Left lobe of liver (tissue), 2 donors: ENCODE data around the gene CSDE1. TPM values are rescaled to one million over a fixed set of nuclear protein-coding genes. Genes with fewer than 3 reads are reported as not detected.
A peak's percentile ranks its signal among the peaks of the same experiment; 100 is the strongest.

Source experiments
- ATAC-seq: fragments of 200-7000 bp; cut with Tn5 transposase; one replicate; pipeline ENCODE4 v1.9.1; 2020; ENCODE audit warnings: mild to moderate bottlenecking, moderate library complexity
- DNase-seq: peaks from one replicate; pipeline ENCODE4 v3.0.0-alpha.2; 2020; ENCODE audit warnings: low spot score
- total RNA-seq: library from RNA; stranded (reverse); gene quantifications from one replicate; pipeline ENCODE4 v1.2.1, GENCODE V29; 2021
- donor health status: DM: no; HTN: no; CAD: no; lungs with moderate emphysema.
- donor health status: DM: no; HTN: yes; CAD: no.

The CSDE1 gene
- total RNA-seq, 1 donor from 2014 or later: 218 TPM

DNA sequence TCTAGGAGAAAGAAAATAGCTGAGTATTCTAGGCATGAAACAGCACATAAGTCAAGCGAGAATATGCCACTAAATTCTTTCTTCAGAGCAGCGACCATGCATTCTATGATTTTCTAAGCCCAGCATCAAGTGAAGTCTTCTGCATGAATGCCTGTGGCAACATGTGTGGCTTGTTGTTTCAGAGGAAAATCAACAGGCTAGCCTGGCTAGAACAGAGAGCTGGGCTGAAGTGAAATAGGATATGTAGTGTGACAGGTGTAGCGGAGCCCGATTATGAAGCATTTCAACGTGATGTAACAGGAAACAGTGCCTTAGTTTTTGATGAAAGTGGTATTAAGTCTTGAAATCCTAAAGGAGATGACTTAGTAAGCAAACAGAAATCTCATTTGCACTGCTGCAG is 7.0 kb downstream of the CSDE1 start:
- ATAC-seq: no peak
- DNase-seq: no peak

DNA sequence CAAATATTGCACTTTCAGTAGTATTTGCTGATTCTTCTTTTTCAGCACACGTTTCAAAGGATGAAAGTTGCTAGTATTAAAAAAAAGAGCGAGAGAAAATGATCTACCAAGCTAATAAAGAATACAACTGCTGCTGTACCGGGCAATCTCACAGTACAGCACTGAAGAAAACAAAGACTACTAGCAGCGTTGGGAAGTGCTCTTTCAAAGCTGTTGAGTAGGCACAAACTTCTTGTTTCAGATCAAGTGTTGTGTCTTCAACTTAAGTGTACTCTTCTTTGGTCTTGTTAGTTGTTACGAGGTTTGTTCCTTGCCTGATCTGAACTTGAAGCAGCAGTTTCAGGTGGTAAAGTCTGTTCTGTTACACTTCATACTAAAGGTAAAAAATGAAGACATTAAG is 7.9 kb downstream of the CSDE1 start:
- no peak for ATAC-seq
- no peak for DNase-seq

DNA sequence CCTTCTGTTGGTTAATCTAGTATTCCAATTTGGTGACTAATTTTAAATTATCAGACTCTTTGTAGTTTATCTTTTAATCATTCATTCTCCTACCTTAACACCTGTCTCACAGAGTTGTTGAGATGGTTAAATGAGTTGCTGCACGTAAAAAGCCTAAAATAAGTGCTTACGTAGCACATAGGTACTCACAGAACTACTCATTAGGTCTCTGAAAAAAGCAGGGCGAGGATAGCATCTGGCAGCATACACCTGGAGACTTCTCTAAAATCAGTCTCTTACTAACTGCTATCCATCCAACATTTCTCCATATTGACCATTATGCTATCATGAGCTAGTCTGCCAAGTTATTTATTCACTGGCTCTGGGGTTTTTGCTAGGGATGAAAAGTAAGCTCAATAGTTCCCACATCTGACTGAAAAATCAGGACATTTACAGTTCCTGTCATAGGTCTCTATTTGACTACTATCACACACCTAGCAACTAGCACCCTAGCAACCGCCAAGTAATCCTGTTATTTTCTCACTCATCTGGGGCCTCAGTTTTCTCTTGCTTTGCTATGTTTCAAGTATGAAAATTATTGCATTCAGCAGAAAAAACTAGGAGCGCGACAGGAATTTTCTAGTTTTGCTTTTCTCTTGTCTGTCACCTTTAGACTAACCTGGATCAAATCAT is 11.2 kb downstream of the CSDE1 start:
- DNase-seq: no peak
- ATAC-seq: no peak

DNA sequence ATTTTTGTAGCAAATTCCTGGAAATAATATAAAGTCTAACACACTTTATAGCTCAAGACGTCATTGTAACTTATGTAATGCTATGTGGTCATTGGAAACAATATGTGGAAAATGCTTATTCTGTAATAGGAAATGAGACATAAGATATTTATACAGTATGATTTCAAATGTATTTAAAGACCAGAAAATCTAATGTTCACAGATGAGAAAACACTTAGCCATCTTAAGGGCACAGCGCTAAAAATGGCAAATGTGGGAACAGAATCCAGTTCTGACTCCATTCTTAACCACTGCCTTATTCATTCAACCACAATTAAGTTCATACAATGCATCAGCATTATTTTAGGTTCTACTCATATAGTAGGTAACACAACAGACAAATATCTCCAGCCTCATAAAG is 12.5 kb downstream of the CSDE1 start:
- ATAC-seq (no peak), DNase-seq (no peak)

- DNase-seq: no peak
Measured at GRCh38 chr1:114741963-114742746, 15.6 kb downstream of the CSDE1 start.

DNA sequence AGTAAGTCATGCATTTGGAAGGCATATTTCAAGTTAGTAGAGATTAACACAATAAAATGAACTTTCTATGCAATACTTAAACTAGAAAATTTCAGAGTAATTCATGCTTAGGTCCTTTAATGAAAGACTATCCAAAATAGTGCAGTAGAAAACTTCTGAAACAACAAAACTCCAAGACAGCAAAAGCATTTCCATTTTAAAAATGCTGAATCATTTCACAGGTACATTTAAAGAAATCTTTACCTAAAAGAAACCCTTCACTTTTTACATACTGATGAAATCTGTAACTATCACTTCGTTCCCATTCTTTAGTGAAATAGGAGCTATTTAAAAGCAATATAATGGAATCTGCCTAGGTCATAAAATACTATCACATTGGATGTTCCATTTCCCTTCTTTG is 17.5 kb downstream of the CSDE1 start:
- DNase-seq (no peak), ATAC-seq (no peak)

More at GRCh38 chr1:114741963-114742746, 15.6 kb downstream of the CSDE1 start:
- ATAC-seq: no peak

GRCh38 chr1:114737314-114737849 is 20.4 kb downstream of the CSDE1 start:
- DNase-seq: no peak

GRCh38 chr1:114735479-114735878 is 22.3 kb downstream of the CSDE1 start:
- no peak for DNase-seq
- no peak for ATAC-seq

More at GRCh38 chr1:114737314-114737849, 20.4 kb downstream of the CSDE1 start:
- ATAC-seq: peak; percentile 56

- ATAC-seq (peak; percentile 89), DNase-seq (peak; percentile 61)
Measured at GRCh38 chr1:114729782-114730181, 28.0 kb downstream of the CSDE1 start.

DNA sequence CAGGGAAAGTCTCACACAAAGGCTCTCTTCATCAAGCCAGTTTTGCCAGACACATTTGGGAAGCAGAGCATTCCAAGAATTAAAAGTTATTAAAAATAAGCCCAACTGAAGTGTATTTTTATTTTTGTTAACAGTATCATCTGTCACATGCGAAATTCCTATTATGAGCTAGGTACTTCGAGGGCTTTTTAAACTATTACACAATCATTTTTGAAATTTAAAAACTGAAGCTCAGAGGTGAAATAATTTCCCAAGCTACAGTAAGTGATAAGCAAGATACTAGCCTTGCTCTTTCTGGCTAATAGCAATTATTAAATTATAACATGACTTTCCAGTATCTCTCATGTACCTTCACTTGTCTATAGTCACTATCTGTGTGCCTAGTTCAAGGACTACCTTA is 29.2 kb downstream of the CSDE1 start:
- DNase-seq: no peak
- no peak for ATAC-seq

DNA sequence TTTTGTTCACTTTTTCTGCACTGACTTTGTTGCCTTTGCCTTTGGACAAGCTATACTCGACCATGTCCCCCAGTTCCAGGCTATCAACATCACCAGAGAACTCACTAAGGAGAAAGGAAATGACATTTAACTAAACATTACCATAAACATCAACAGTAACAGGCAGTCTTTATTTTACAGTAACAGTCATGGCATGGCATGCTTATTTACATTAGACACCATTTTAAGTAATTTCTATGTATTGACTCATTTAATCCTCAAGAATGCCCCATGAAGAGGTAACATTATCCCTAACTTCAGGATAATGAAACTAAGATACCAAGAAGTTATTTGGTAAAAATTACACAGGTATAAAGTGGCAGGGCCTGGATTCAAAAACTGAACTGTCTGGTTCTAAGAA is 32.6 kb downstream of the CSDE1 start:
- ATAC-seq (no peak), DNase-seq (no peak)

DNA sequence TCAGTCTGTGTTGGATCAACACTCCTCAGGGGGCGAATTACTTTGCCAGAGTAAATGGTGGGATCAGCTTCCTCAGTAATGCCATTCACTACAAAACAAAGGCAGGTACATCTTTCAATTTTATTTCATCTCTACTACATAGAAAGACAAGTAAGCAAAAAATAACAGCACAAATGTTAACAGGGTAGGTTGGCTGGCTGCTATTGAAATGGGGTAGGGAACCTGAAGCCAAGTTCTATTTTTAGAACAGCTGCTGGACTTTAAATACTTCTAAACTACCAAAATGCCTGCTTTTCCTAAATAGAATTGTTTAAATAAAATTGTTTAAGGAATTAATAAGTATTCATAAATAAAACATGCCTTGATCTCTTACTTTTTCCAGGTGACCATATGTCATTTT is 33.9 kb downstream of the CSDE1 start:
- ATAC-seq (no peak), DNase-seq (no peak)

GRCh38 chr1:114723457-114723856 is 34.3 kb downstream of the CSDE1 start:
- ATAC-seq: no peak
- no peak for DNase-seq

DNA sequence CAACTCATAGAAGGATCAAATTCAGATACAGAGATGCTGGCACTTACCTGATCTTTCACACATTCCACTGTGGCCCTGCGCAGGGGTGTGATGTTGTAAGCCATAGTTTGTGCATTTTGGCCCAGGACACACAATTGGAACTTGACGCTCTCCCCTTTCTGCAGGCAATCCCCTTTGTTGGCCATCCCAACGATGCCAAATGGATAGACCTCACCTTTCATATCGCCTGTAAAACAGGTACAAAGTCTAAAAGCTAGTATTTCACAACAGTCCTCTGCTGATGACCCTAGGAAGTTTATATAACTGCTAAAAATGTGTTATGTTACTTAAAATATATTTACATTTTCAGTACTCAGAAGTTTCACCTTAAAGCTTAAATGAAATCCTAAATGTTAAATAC is 37.3 kb downstream of the CSDE1 start:
- peak; percentile 84 for DNase-seq
- peak; percentile 76 for ATAC-seq

- DNase-seq: no peak
- no peak for ATAC-seq
Measured at GRCh38 chr1:114719424-114719787, 38.4 kb downstream of the CSDE1 start.

GRCh38 chr1:114718661-114719423 is 38.9 kb downstream of the CSDE1 start:
- DNase-seq (no peak), ATAC-seq (no peak)

- ATAC-seq (peak; percentile 94), DNase-seq (peak; percentile 95)
Measured at GRCh38 chr1:114716304-114717170, 41.2 kb downstream of the CSDE1 start, which contains the start of gene NRAS. TSS of gene NRAS (minus strand) at chr1:114716771. CDS start at chr1:114716160, 611 bp downstream.

GRCh38 chr1:114715952-114716303 is 41.9 kb downstream of the CSDE1 start:
- no peak for ATAC-seq
- DNase-seq: no peak

DNA sequence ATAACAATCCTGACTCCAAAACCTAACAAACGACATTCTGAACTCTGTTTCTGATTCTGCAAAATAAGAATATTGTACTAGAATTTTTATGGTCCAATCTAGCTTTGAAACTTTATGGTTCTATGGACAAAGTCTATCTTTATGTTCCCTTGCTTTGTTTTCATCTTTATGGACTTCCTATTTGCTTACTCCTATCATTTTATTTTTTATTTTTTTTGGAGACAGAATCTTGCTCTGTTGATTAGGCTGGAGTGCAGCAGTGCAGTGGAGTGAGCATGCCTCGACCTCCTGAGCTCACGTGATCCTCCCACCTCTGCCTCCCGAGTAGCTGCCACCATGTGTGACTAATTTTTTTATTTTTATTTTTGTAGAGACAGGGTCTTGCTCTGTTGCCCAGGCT is 44.8 kb downstream of the CSDE1 start:
- ATAC-seq: no peak
- DNase-seq: no peak

DNA sequence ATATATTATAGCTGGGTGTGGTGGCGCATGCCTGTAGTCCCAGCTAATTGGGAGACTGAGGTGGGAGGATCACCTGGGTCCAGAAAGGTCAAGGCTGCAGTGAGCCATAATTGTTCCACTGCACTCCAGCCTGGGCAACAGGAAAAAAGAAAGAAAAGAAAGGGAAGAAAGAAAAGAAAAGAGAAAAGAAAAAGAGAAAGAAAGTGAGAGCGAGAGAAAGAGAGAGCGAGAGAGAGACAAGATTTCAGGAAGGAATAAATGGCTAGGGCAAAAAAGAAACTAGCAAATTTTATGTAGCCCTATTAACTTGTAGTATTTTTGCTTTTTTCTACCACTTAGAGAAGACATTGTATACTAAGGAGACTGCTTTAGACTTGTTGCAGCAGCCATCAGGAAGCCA is 47.4 kb downstream of the CSDE1 start:
- ATAC-seq: no peak

DNA sequence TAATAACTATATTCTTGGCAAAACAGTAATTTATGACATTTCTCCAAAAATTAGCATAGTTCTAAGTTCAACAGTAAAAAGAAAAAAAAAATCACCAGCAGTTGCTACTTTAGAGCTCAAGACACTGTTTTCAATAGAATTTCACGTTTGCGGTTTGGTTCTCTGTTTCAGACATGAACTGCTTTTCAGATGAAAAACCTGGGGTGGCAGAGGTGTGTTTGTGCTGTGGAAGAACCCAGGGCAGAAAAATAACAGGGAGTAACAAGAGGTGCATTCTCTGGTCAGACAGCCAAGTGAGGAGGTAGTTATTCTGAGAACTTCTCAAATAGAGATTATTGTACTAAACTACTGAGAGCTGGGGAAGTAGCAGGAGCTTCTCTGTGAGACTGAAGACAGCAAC is 50.2 kb downstream of the CSDE1 start:
- no peak for ATAC-seq
- no peak for DNase-seq

More for the DNA sequence above, 47.4 kb downstream of the CSDE1 start:
- no peak for DNase-seq
